Glutamatergic neuron (in vitro differentiated cells): ENCODE results near the gene FLT3. TPM values are rescaled to one million over a fixed set of nuclear protein-coding genes. Genes with fewer than 3 reads are reported as not detected.

Experiments
- total RNA-seq: library from RNA; stranded (reverse); fragmentation: NEBNext Ultra II Directional; extraction: Animal tissue kit (Norgen Biotek cat#: 25700); gene quantifications from one replicate; pipeline ENCODE4 v1.2.1, GENCODE V29; 2021; ENCODE audit not compliant: unreplicated experiment

Gene FLT3
- total RNA-seq, 1 donor from 2014 or later: not detected

Other genes with a start within 250 kb of the FLT3 start
- gene PDX1, start 180.6 kb downstream of the FLT3 start, total RNA-seq: not detected
- 1.1 TPM for gene CDX2, start 131.3 kb downstream of the FLT3 start, total RNA-seq
- not detected for gene URAD, start 111.9 kb downstream of the FLT3 start, total RNA-seq
- 27.4 TPM for gene PAN3, start 38.0 kb upstream of the FLT3 start, total RNA-seq